Prostate gland (tissue), 2 donors: ENCODE results near the gene NAGPA.

Source experiments
- POLR2A ChIP-seq: fragments of 450-650 bp; IDR thresholded peaks from one replicate; pipeline ENCODE4 v1.6.1; 2016; ENCODE audit warnings: antibody characterized with exemption, mild to moderate bottlenecking
- TF ChIP-seq, protein P1 (sequence below), 4 experiments: fragments of 200-600 bp in 2 of 4; fragments of 450-650 bp in 2 of 4; sonication (generic) in 2 of 4; IDR thresholded peaks; 1 replicate in 3 of 4; 2 replicates in 1 of 4; pipeline ENCODE4 v1.5.1; 2016 to 2019; ENCODE audit warnings: antibody characterized with exemption in 4 of 4, mild to moderate bottlenecking in 2 of 4, moderate library complexity in 2 of 4

DNA sequence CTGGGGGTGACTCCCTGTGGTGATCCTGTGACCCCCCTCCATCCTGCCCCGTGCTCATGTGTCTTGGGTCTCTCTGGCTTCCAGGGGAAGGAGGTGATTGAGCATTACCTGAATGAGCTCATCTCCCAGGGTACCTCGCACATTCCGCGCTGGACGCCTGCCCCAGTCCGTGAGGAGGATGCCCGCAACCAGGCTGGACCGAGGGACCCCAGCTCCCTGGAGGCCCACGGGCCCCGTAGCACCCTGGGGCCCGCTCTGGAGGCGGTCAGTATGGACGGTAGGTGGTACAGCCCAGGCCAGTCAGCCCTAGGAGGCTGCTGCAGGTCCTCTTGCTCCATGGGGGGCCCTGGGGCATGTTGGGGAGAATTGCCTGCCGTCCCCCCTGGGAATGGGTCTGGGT lies 42.0 kb downstream of the NAGPA start:
- TF ChIP-seq POLR2A: no peak
- TF ChIP-seq, protein P1, sequence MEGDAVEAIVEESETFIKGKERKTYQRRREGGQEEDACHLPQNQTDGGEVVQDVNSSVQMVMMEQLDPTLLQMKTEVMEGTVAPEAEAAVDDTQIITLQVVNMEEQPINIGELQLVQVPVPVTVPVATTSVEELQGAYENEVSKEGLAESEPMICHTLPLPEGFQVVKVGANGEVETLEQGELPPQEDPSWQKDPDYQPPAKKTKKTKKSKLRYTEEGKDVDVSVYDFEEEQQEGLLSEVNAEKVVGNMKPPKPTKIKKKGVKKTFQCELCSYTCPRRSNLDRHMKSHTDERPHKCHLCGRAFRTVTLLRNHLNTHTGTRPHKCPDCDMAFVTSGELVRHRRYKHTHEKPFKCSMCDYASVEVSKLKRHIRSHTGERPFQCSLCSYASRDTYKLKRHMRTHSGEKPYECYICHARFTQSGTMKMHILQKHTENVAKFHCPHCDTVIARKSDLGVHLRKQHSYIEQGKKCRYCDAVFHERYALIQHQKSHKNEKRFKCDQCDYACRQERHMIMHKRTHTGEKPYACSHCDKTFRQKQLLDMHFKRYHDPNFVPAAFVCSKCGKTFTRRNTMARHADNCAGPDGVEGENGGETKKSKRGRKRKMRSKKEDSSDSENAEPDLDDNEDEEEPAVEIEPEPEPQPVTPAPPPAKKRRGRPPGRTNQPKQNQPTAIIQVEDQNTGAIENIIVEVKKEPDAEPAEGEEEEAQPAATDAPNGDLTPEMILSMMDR (IDR thresholded peaks at IDR 0.05): no peak
